Esophagus squamous epithelium (tissue), 4 donors: ENCODE results near the gene ARL4C.

Experiments used
- CTCF ChIP-seq, 6 experiments: fragments of 450-650 bp in 4 of 6; fragments of 200-600 bp in 2 of 6; sonication (generic) in 2 of 6; IDR thresholded peaks; one replicate each; pipeline ENCODE4 v1.5.1; 2016 to 2019; ENCODE audit warnings: antibody characterized with exemption in 6 of 6, mild to moderate bottlenecking in 4 of 6, moderate library complexity in 4 of 6
- POLR2A ChIP-seq, 4 donors: fragments of 450-650 bp; IDR thresholded peaks; one replicate each; pipeline ENCODE4 v1.6.1; 2017; ENCODE audit warnings: antibody characterized with exemption in 4 of 4, mild to moderate bottlenecking in 4 of 4, moderate library complexity in 3 of 4

GRCh38 chr2:234462218-234462992, 34.5 kb downstream of the ARL4C start:
- TF ChIP-seq CTCF (IDR thresholded peaks at IDR 0.05), result no peak
- TF ChIP-seq POLR2A (IDR thresholded peaks at IDR 0.05), result no peak
